Measurements from ENCODE around the gene ADGRD1.

Gene ADGRD1

DNA sequence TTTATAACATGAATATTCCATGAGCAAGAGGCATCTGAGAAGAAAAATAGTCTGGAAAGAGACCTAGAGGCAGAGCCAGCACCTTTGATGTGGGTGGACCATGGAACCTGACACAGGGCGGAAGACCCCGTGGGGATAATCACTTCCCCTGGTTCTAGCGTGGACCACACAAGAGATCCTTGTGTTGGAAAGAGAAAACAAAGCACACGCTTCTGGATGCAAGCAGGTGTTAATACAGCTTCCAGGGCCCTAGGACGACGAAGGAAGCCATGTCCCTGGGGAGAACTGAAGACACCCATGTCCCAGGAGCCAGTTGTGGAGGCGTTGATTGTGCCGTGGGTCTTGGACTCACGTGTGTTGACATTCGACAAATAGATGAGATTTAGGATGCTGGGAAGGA is 102.9 kb downstream of the ADGRD1 start:
- Histone ChIP-seq H3K4me1 (ENCODE audit: control insufficient read depth in 1 of 2, insufficient read depth in 2 of 2, low read length in 2 of 2) (no peaks in the 10 kb centered on the region), H3K27ac (ENCODE audit: low read length) (no peak overlapping the region), H3K4me3 (ENCODE audit: low read depth in 1 of 2, low read length in 2 of 2) (no peak overlapping the region), H3K36me3 (ENCODE audit: control insufficient read depth in 1 of 2, insufficient read depth in 2 of 2, low read length in 2 of 2) (no peaks in the 10 kb centered on the region), H3K9me3 (ENCODE audit: control insufficient read depth in 1 of 2, low read length in 2 of 2) (peaks cover 0 to 2% of the 10 kb centered on the region in 2 donors), H3K27me3 (ENCODE audit: low read depth, low read length) (no peaks in the 10 kb centered on the region)

GRCh38 chr12:131057211-131057721 is 103.6 kb downstream of the ADGRD1 start:
- Histone ChIP-seq H3K9me3 (ENCODE audit: control insufficient read depth in 1 of 2, low read length in 2 of 2) (peaks cover 0 to 2% of the 10 kb centered on the region in 2 donors), H3K27me3 (ENCODE audit: low read depth, low read length) (no peaks in the 10 kb centered on the region), H3K27ac (ENCODE audit: low read length) (no peak overlapping the region), H3K4me1 (ENCODE audit: control insufficient read depth in 1 of 2, insufficient read depth in 2 of 2, low read length in 2 of 2) (no peaks in the 10 kb centered on the region), H3K4me3 (ENCODE audit: low read depth in 1 of 2, low read length in 2 of 2) (no peak overlapping the region), H3K36me3 (ENCODE audit: control insufficient read depth in 1 of 2, insufficient read depth in 2 of 2, low read length in 2 of 2) (no peaks in the 10 kb centered on the region)

GRCh38 chr12:131057722-131058515 is 104.2 kb downstream of the ADGRD1 start:
- Histone ChIP-seq H3K36me3 (ENCODE audit: control insufficient read depth in 1 of 2, insufficient read depth in 2 of 2, low read length in 2 of 2) (no peaks in the 10 kb centered on the region), H3K4me3 (ENCODE audit: low read depth in 1 of 2, low read length in 2 of 2) (no peak overlapping the region), H3K4me1 (ENCODE audit: control insufficient read depth in 1 of 2, insufficient read depth in 2 of 2, low read length in 2 of 2) (no peaks in the 10 kb centered on the region), H3K27me3 (ENCODE audit: low read depth, low read length) (no peaks in the 10 kb centered on the region), H3K9me3 (ENCODE audit: control insufficient read depth in 1 of 2, low read length in 2 of 2) (peaks cover 0 to 2% of the 10 kb centered on the region in 2 donors), H3K27ac (ENCODE audit: low read length) (no peak overlapping the region)

- Histone ChIP-seq H3K9me3 (ENCODE audit: control insufficient read depth in 1 of 2, low read length in 2 of 2) (peaks cover 0 to 2% of the 10 kb centered on the region in 2 donors), H3K4me3 (ENCODE audit: low read depth in 1 of 2, low read length in 2 of 2) (no peak overlapping the region), H3K4me1 (ENCODE audit: control insufficient read depth in 1 of 2, insufficient read depth in 2 of 2, low read length in 2 of 2) (no peaks in the 10 kb centered on the region), H3K27me3 (ENCODE audit: low read depth, low read length) (no peaks in the 10 kb centered on the region), H3K27ac (ENCODE audit: low read length) (no peak overlapping the region), H3K36me3 (ENCODE audit: control insufficient read depth in 1 of 2, insufficient read depth in 2 of 2, low read length in 2 of 2) (no peaks in the 10 kb centered on the region)
Measured at GRCh38 chr12:131058700-131059099, 105.0 kb downstream of the ADGRD1 start.

DNA sequence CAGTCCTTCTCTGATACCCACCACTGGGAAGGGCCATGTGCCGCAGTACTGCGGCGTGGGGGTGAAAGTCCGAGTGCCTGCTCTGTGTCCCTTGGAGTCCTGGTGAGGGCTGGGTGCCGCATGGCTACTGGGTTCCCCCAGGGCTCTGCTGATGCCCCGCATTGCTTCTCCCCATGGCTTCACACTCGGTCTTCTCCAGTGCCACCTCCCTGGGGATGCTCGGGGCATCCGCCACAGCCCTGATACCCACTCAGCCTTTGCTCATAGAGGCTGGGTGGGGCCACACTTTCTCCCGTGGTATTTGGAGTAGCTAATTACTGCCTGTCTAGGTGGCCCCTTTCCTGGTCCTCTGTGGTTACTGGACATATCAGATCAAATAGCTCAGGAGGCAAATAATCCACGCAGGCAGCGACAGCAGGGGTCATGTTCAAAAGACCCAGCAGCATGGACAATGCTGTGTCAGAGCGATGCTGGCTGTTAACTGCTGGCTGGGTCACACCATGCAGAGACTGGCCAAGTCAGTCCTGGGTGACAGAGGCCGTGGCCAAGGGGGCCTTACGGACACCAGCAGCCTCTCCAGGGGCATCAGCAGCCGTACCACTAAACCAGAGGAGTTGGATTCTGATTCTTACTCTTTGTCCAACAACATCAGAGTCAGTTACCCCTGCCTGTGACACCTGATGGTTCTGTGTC is 106.5 kb downstream of the ADGRD1 start:
- no peak overlapping the region for H3K27ac ChIP-seq (ENCODE audit: low read length)
- no peaks in the 10 kb centered on the region for H3K27me3 ChIP-seq (ENCODE audit: low read depth, low read length)
- H3K36me3 ChIP-seq (ENCODE audit: control insufficient read depth in 1 of 2, insufficient read depth in 2 of 2, low read length in 2 of 2) = no peaks in the 10 kb centered on the region
- H3K4me1 ChIP-seq (ENCODE audit: control insufficient read depth in 1 of 2, insufficient read depth in 2 of 2, low read length in 2 of 2) = no peaks in the 10 kb centered on the region
- no peak overlapping the region for H3K4me3 ChIP-seq (ENCODE audit: low read depth in 1 of 2, low read length in 2 of 2)
- peaks cover 0 to 2% of the 10 kb centered on the region in 2 donors for H3K9me3 ChIP-seq (ENCODE audit: control insufficient read depth in 1 of 2, low read length in 2 of 2)

DNA sequence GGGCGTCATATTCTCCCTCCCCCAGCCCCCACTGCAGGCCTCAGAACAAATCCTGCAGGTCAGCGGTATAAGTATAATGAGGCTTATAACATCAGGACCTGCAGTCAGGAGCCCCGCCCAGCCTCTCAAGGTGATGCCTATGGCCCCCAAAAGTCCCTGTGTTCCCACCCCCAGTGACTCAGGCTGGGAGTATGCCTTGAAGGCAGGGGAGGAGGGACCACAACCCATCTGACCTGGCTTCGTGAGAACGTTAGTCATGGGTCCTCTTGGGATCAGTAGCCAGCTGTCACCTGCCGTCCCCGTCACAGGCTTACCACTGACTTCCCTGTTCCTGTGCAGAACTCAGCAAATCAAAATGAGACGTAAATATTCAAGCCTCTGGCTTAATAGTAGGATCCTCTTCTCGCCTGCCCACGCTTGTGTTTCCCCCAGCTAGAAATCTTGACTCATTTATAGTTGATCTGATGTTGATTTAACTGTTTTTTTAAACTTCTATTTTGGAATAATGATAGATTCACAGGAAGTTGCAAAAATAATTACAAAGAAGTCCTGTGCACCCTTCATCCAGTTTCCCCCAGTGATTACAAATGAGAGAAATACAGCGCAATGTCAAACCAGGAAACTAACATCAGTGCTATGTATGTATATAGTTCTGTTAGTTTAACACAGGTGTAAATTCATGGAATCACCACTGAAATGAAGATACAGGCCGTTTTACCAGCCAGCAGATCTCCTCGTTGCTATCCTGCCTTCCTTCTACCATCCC is 107.5 kb downstream of the ADGRD1 start:
- Histone ChIP-seq H3K9me3 (ENCODE audit: control insufficient read depth in 1 of 2, low read length in 2 of 2) (peaks cover 0 to 2% of the 10 kb centered on the region in 2 donors), H3K4me1 (ENCODE audit: control insufficient read depth in 1 of 2, insufficient read depth in 2 of 2, low read length in 2 of 2) (no peaks in the 10 kb centered on the region), H3K27me3 (ENCODE audit: low read depth, low read length) (no peaks in the 10 kb centered on the region), H3K27ac (ENCODE audit: low read length) (no peak overlapping the region), H3K4me3 (ENCODE audit: low read depth in 1 of 2, low read length in 2 of 2) (no peak overlapping the region), H3K36me3 (ENCODE audit: control insufficient read depth in 1 of 2, insufficient read depth in 2 of 2, low read length in 2 of 2) (no peaks in the 10 kb centered on the region)

DNA sequence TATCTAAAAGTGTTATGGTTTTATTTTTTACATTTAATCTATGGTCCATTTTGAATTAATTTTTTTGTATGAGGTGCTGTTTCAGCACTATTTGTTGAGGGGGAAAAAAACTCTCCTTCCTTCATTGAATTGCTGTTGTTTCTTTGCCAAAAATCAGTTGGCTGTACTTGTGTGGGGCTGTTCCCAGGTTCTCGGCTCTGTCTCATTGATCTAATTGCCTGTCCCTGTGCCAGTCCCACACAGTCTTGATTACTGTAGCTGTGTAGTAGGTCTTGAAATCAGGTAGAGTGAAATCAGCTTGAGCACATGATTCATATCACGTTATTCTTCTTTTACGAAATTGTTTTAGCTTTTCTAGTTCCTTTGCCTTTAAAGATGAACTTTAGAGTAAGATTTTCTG is 109.7 kb downstream of the ADGRD1 start:
- no peaks in the 10 kb centered on the region for H3K27me3 ChIP-seq (ENCODE audit: low read depth, low read length)
- H3K4me3 ChIP-seq (ENCODE audit: low read depth in 1 of 2, low read length in 2 of 2) = no peak overlapping the region
- H3K36me3 ChIP-seq (ENCODE audit: control insufficient read depth in 1 of 2, insufficient read depth in 2 of 2, low read length in 2 of 2) = no peaks in the 10 kb centered on the region
- H3K27ac ChIP-seq (ENCODE audit: low read length) = no peak overlapping the region
- peaks cover 2 to 19% of the 10 kb centered on the region in 2 donors for H3K4me1 ChIP-seq (ENCODE audit: control insufficient read depth in 1 of 2, insufficient read depth in 2 of 2, low read length in 2 of 2)
- H3K9me3 ChIP-seq (ENCODE audit: control insufficient read depth in 1 of 2, low read length in 2 of 2) = peaks cover 0 to 2% of the 10 kb centered on the region in 2 donors

DNA sequence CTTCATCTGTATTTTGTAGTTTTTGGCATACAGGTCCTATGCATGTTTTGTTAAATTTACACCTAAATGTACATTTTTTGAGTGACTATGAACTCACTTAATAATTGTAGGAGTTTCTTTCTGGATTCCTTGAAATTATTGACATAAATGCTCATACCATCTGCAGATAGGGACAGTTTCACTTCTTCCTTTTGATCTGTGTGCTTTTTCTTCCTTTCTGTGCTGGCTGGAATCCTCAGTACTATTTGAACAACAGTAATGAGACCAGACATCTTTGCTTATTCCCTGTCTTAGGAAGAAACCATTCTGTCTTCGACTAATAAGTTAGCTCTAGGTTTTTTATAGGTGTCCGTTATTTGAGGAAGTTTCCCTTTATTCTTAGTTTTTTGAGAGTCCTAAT is 110.3 kb downstream of the ADGRD1 start:
- Histone ChIP-seq H3K4me3 (ENCODE audit: low read depth in 1 of 2, low read length in 2 of 2) (no peak overlapping the region), H3K36me3 (ENCODE audit: control insufficient read depth in 1 of 2, insufficient read depth in 2 of 2, low read length in 2 of 2) (no peaks in the 10 kb centered on the region), H3K27ac (ENCODE audit: low read length) (no peak overlapping the region), H3K27me3 (ENCODE audit: low read depth, low read length) (no peaks in the 10 kb centered on the region), H3K4me1 (ENCODE audit: control insufficient read depth in 1 of 2, insufficient read depth in 2 of 2, low read length in 2 of 2) (peaks cover 6 to 24% of the 10 kb centered on the region in 2 donors), H3K9me3 (ENCODE audit: control insufficient read depth in 1 of 2, low read length in 2 of 2) (peaks cover 0 to 2% of the 10 kb centered on the region in 2 donors)

DNA sequence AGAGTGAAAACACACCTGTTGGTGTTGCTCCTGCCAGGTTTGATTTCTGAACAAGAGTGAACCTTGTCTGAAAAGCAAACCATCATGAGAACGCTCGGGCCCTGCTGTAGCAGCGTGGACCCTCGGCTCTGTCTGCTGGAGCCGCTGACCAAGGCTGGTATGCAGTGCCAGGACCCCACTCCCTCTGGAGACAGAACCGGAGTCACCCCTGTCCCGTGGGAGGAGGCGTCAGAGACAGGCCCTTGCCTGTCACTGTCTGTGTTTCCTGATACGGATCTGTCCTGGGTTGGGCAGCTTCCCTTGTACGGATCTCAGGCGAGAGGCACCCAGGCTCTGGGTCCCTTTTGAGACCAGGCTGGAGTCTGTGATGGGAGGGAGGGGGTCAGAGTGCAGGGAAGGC is 111.6 kb downstream of the ADGRD1 start:
- Histone ChIP-seq H3K27me3 (ENCODE audit: low read depth, low read length) (no peaks in the 10 kb centered on the region), H3K27ac (ENCODE audit: low read length) (no peak overlapping the region), H3K9me3 (ENCODE audit: control insufficient read depth in 1 of 2, low read length in 2 of 2) (peaks cover 0 to 2% of the 10 kb centered on the region in 2 donors), H3K36me3 (ENCODE audit: control insufficient read depth in 1 of 2, insufficient read depth in 2 of 2, low read length in 2 of 2) (no peaks in the 10 kb centered on the region), H3K4me3 (ENCODE audit: low read depth in 1 of 2, low read length in 2 of 2) (no peak overlapping the region), H3K4me1 (ENCODE audit: control insufficient read depth in 1 of 2, insufficient read depth in 2 of 2, low read length in 2 of 2) (peaks cover 6 to 24% of the 10 kb centered on the region in 2 donors)

GRCh38 chr12:131065801-131066200 is 112.1 kb downstream of the ADGRD1 start:
- no peak overlapping the region for H3K4me3 ChIP-seq (ENCODE audit: low read depth in 1 of 2, low read length in 2 of 2)
- peaks cover 0 to 2% of the 10 kb centered on the region in 2 donors for H3K9me3 ChIP-seq (ENCODE audit: control insufficient read depth in 1 of 2, low read length in 2 of 2)
- H3K27ac ChIP-seq (ENCODE audit: low read length) = no peak overlapping the region
- H3K27me3 ChIP-seq (ENCODE audit: low read depth, low read length) = no peaks in the 10 kb centered on the region
- peaks cover 6 to 24% of the 10 kb centered on the region in 2 donors for H3K4me1 ChIP-seq (ENCODE audit: control insufficient read depth in 1 of 2, insufficient read depth in 2 of 2, low read length in 2 of 2)
- no peaks in the 10 kb centered on the region for H3K36me3 ChIP-seq (ENCODE audit: control insufficient read depth in 1 of 2, insufficient read depth in 2 of 2, low read length in 2 of 2)
